ENCODE data around the gene MCOLN2. TPM values are rescaled to one million over a fixed set of nuclear protein-coding genes. Genes with fewer than 3 reads are reported as not detected.

Gene MCOLN2
- total and polyA plus RNA-seq, 2 of the 8 experiments (the other 6 are each of a cell fraction or from before 2014, with no cell fraction given): 1.7 to 6.1 TPM

DNA sequence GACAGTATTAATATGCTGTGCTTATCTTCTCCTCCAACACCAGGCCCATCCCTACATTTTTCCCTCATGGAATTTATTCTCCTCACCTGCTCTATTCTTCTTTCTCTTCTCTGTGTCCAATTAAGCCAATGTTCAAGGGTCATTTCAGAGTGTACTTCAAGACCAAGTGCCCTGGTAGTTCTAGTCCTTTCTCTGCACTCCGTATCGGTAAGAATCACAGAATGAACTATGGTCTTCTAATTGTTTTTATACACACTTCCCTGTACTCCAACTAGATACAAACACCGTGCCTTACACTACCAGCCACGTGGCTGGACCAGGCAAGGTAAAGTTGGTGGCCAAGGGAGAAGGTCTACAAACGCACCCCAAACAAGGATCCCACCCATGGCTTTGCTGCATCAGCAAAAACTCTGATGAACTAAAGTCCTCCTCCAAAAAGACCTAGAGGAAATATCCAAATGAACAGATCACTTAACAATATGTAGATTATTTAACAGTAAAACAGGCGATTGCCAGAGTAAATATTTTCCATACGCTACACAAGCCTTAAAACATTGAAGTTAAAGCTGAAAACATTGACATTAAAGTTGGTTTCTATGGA, 63.8 kb downstream of the MCOLN2 start:
- DNase-seq (ENCODE audit: low read depth in 1 of 2, low spot score in 2 of 2): no peak
- no peak overlapping the region for H3K56ac ChIP-seq (replicated peaks; ENCODE audit: insufficient read length, low read depth, low read length)
- H3K4me3 ChIP-seq (ENCODE audit: extremely low read depth in 1 of 4, insufficient read depth in 2 of 4, low read depth in 3 of 4, low read length in 4 of 4): no peak overlapping the region
- H2AK5ac ChIP-seq (ENCODE audit: low read depth, low read length): no peak overlapping the region
- no peaks in the 10 kb centered on the region for H3K27me3 ChIP-seq (replicated peaks in 1 of 4; ENCODE audit: control insufficient read depth in 3 of 4, extremely low read depth in 1 of 4, insufficient read depth in 3 of 4, low read length in 3 of 4)
- TF ChIP-seq MAFK (IDR thresholded peaks at IDR 0.05; ENCODE audit: low read depth, low read length) (peak; percentile 32; the same call in 1 of the 2 replicates), RAD21 (IDR thresholded peaks at IDR 0.05 in 1 of 2, conservative IDR thresholded peaks at IDR 0.05 in 1 of 2; ENCODE audit: low read depth in 2 of 2, low read length in 2 of 2) (no peak), YY1 (IDR thresholded peaks at IDR 0.05; ENCODE audit: low read depth, low read length) (no peak), CBX8 (IDR thresholded peaks at IDR 0.05; ENCODE audit: borderline replicate concordance, low read depth, low read length) (no peak), SUZ12 (IDR thresholded peaks at IDR 0.05; ENCODE audit: low read length) (no peak)
- no peaks in the 10 kb centered on the region for H3K9me3 ChIP-seq (ENCODE audit: insufficient read depth in 2 of 2, low read depth in 1 of 2, low read length in 1 of 2)
- no peaks in the 10 kb centered on the region for H3K79me1 ChIP-seq (ENCODE audit: low read depth, low read length)
- H3K23ac ChIP-seq (ENCODE audit: insufficient read length): no peak overlapping the region
- H4K8ac ChIP-seq (ENCODE audit: extremely low read depth, insufficient read depth, low read length): no peak overlapping the region
- H3K9ac ChIP-seq (replicated peaks in 1 of 4; ENCODE audit: extremely low read depth in 1 of 4, low read depth in 3 of 4, low read length in 3 of 4): no peak overlapping the region
- no peaks in the 10 kb centered on the region for H3K23me2 ChIP-seq (ENCODE audit: low read depth, low read length)
- no peak overlapping the region for H4K91ac ChIP-seq (replicated peaks; ENCODE audit: insufficient read length, low read length)
- no peaks in the 10 kb centered on the region for H3K79me2 ChIP-seq (ENCODE audit: control insufficient read depth in 1 of 2, insufficient read depth in 2 of 2, low read length in 2 of 2)
- no peak overlapping the region for H2AFZ ChIP-seq (ENCODE audit: low read length)
- FAIRE-seq: no peak
- H3K4me1 ChIP-seq (replicated peaks in 1 of 4; ENCODE audit: control insufficient read depth in 3 of 4, insufficient read depth in 4 of 4, low read length in 3 of 4): peaks cover 0 to 3% (median 0%) of the 10 kb centered on the region in 4 experiments; a peak in 1 of 7 replicates
- no peak overlapping the region for H2BK12ac ChIP-seq (ENCODE audit: low read depth, low read length)
- no peak overlapping the region for H3K27ac ChIP-seq (ENCODE audit: low read depth, low read length)
- no peak overlapping the region for H2BK20ac ChIP-seq (ENCODE audit: low read length)
- no peak overlapping the region for H4K5ac ChIP-seq (ENCODE audit: insufficient read length, low read depth, low read length)
- H2BK120ac ChIP-seq (replicated peaks; ENCODE audit: low read depth, low read length): no peak overlapping the region
- WGBS, 2 experiments (ENCODE audit: extremely low coverage in 1 of 2, insufficient coverage in 1 of 2, insufficient read length in 1 of 2, insufficient replicate concordance in 2 of 2, low coverage in 1 of 2, low lambda C conversion rate in 2 of 2, missing lambda C conversion rate in 1 of 2): 86% methylated on average over 7 of the region's 7 CpGs; no CpG with 5 or more reads in 1 of the 2 experiments
- H3K14ac ChIP-seq (ENCODE audit: insufficient read length): no peak overlapping the region
- no peak overlapping the region for H2BK5ac ChIP-seq (ENCODE audit: low read depth, low read length)
- no peaks in the 10 kb centered on the region for H4K20me1 ChIP-seq (replicated peaks in 1 of 2; ENCODE audit: control insufficient read depth in 1 of 2, insufficient read depth in 2 of 2, low read length in 2 of 2)
- no peaks in the 10 kb centered on the region; a peak in 1 of 8 replicates for H3K36me3 ChIP-seq (ENCODE audit: control insufficient read depth in 2 of 4, insufficient read depth in 4 of 4, low read length in 3 of 4)
- CTCF ChIA-PET (ENCODE audit: partially characterized antibody): interaction anchor here (0.9 to 6.6 kb wide), 4 partner anchors 24 to 175 kb away, joined by 3 to 59 read pairs (median 3); no protein-coding TSS in a partner anchor
- no peak overlapping the region for H3K4me2 ChIP-seq (ENCODE audit: insufficient read depth in 1 of 2, low read depth in 2 of 2, low read length in 2 of 2)
- no peak overlapping the region for H2BK15ac ChIP-seq (ENCODE audit: low read length)
- POLR2A ChIA-PET (ENCODE audit: partially characterized antibody): no interaction called here
- no peak overlapping the region for H3K18ac ChIP-seq (ENCODE audit: extremely low read depth, low read length)
- H3K4ac ChIP-seq (replicated peaks; ENCODE audit: insufficient read length, low read depth, low read length): no peak overlapping the region

Measured in H1 (cell line).